K562 (cell line): ENCODE results near the gene TPO. TPM values are rescaled to one million over a fixed set of nuclear protein-coding genes. Genes with fewer than 3 reads are reported as not detected.

Experiments used
- ATAC-seq: fragments of 200-7000 bp; cut with Tn5 transposase; 3 replicates; pipeline ENCODE4 v1.9.1; 2020; ENCODE audit warnings: moderate library complexity
- BruUV-seq: library from RNA; stranded (reverse); fragments of 400-500 nt; replicated peaks from 2 replicates; lab custom pipeline; 2021; lab: Mats Ljungman, UMichigan
- CTCF ChIA-PET: fragments of 300-600 bp; formaldehyde crosslinking; extraction: SDS; loops from one replicate; lab custom pipeline; 2021; ENCODE audit warnings: low intra/inter-chr PET ratio; lab: Yijun Ruan, JAX
- POLR2A ChIA-PET: fragments of 300-600, 350-650 bp; sonication (Branson Sonifier 250); formaldehyde crosslinking; extraction: SDS; loops from one replicate; lab custom pipeline; 2021; ENCODE audit warnings: antibody characterized with exemption, inconsistent platforms; lab: Yijun Ruan, JAX
- DNase-seq, 4 experiments: peaks; one replicate each; pipeline versions ENCODE4 v3.0.0 to v3.0.0-alpha.2; 2011 to 2018; ENCODE audit warnings: low spot score in 3 of 4, mixed read lengths in 3 of 4; ENCODE audit errors: extremely low read depth in 1 of 4
- FAIRE-seq: peaks from 2 replicates; lab custom pipeline; 2011; peaks lifted over from hg19 to GRCh38; lab: Jason Lieb, UNC
- H2AFZ ChIP-seq: 2 replicates; pipeline ENCODE4 v1.6.0; 2011; ENCODE audit warnings: low read depth, low read length, control low read depth, inconsistent platforms
- H3K27ac ChIP-seq: fragments of 200-600 bp; 3 replicates; pipeline ENCODE4 v1.8.0; 2011; ENCODE audit warnings: low read depth, mild to moderate bottlenecking, control low read depth, inconsistent platforms, low read length, moderate library complexity, mixed read lengths; ENCODE audit errors: extremely low read depth
- H3K27me3 ChIP-seq, 2 experiments: fragments of 300-600 bp in 1 of 2; 2 replicates in 1 of 2; 3 replicates in 1 of 2; pipeline versions ENCODE4 v1.6.0 to v1.8.0; 2011; ENCODE audit warnings: inconsistent platforms in 2 of 2, low read length in 2 of 2, mild to moderate bottlenecking in 1 of 2, mixed read lengths in 1 of 2, moderate library complexity in 1 of 2; ENCODE audit not compliant: control insufficient read depth in 2 of 2, insufficient read depth in 2 of 2
- H3K36me3 ChIP-seq: fragments of 300-600 bp; 3 replicates; pipeline ENCODE4 v1.8.0; 2011; ENCODE audit warnings: mild to moderate bottlenecking, low read length, inconsistent platforms; ENCODE audit not compliant: control insufficient read depth, insufficient read depth
- H3K4me1 ChIP-seq, 2 experiments: fragments of 200-600 bp in 1 of 2; replicated peaks in 1 of 2; 2 replicates in 1 of 2; 3 replicates in 1 of 2; pipeline versions ENCODE4 v1.5.1 to v1.8.0; 2011; ENCODE audit warnings: inconsistent platforms in 2 of 2, low read length in 2 of 2, mild to moderate bottlenecking in 1 of 2, mixed read lengths in 1 of 2, moderate library complexity in 1 of 2; ENCODE audit not compliant: control insufficient read depth in 2 of 2, insufficient read depth in 2 of 2
- H3K4me2 ChIP-seq: 2 replicates; pipeline ENCODE4 v1.6.1; 2011; ENCODE audit warnings: low read length, control low read depth, inconsistent platforms, mixed read lengths; ENCODE audit not compliant: insufficient read depth
- H3K4me3 ChIP-seq: fragments of 200-600 bp; sonication (generic), shearing (Covaris generic); 2 replicates; pipeline ENCODE4 v1.5.1; 2016; ENCODE audit warnings: control low read depth, inconsistent platforms
- H3K79me2 ChIP-seq: fragments of 200-600 bp; 3 replicates; pipeline ENCODE4 v1.8.0; 2011; ENCODE audit warnings: low read length, inconsistent platforms; ENCODE audit not compliant: control insufficient read depth, insufficient read depth
- H3K9ac ChIP-seq, 2 experiments: 2 replicates each; pipeline versions ENCODE4 v1.6.0 to v1.6.1; 2011; ENCODE audit warnings: low read depth in 2 of 2, low read length in 2 of 2, control low read depth in 1 of 2, inconsistent platforms in 1 of 2, mild to moderate bottlenecking in 1 of 2, mixed read lengths in 1 of 2; ENCODE audit not compliant: insufficient read depth in 1 of 2
- H3K9me1 ChIP-seq: one replicate; pipeline ENCODE4 v1.6.0; 2011; ENCODE audit warnings: inconsistent platforms, mild to moderate bottlenecking, low read length, moderate library complexity; ENCODE audit not compliant: control insufficient read depth, insufficient read depth
- H3K9me3 ChIP-seq: replicated peaks from 2 replicates; pipeline ENCODE4 v1.5.1; 2011; ENCODE audit warnings: low read depth, low read length, inconsistent platforms; ENCODE audit not compliant: control insufficient read depth, insufficient read depth
- H4K20me1 ChIP-seq: replicated peaks from 2 replicates; pipeline ENCODE4 v1.6.1; 2011; ENCODE audit warnings: low read length, inconsistent platforms, mixed read lengths; ENCODE audit not compliant: control insufficient read depth, insufficient read depth
- AFF4 ChIP-seq: sonication (generic); formaldehyde crosslinking; IDR thresholded peaks from 2 replicates; pipeline ENCODE4 v1.8.0; 2023; ENCODE audit warnings: mild to moderate bottlenecking, missing genetic modification reagents
- ATF6 ChIP-seq: sonication (generic); formaldehyde crosslinking; IDR thresholded peaks from 2 replicates; pipeline ENCODE4 v1.4.0; 2020; ENCODE audit warnings: mild to moderate bottlenecking, missing genetic modification reagents
- CAMTA2 ChIP-seq: fragments of 250-450 bp; sonication (Bioruptor Pico); conservative IDR thresholded peaks from 2 replicates; pipeline ENCODE4 v1.5.1; 2022
- CCAR2 ChIP-seq: fragments of 200-400 bp; formaldehyde crosslinking; IDR thresholded peaks from 2 replicates; pipeline ENCODE4 v1.6.1; 2017; ENCODE audit warnings: mild to moderate bottlenecking, low read depth, low read length
- E2F8 ChIP-seq: fragments of 450-650 bp; IDR thresholded peaks from 2 replicates; pipeline ENCODE4 v1.7.1; 2018; ENCODE audit warnings: mild to moderate bottlenecking, low read depth; ENCODE audit not compliant: partially characterized antibody
- EP300 ChIP-seq: IDR thresholded peaks from 2 replicates; pipeline ENCODE4 v1.6.1; 2012; ENCODE audit warnings: low read length, improper control_type of control experiment
- KHSRP ChIP-seq: fragments of 450-650 bp; IDR thresholded peaks from 2 replicates; pipeline ENCODE4 v1.6.1; 2017
- NFRKB ChIP-seq: fragments of 450-650 bp; IDR thresholded peaks from 2 replicates; pipeline ENCODE4 v1.6.1; 2016; ENCODE audit warnings: low read depth
- NR2C2 ChIP-seq, 2 experiments: fragments of 200-800 bp in 1 of 2; sonication (Bioruptor generic) in 1 of 2; sonication (generic) in 1 of 2; formaldehyde crosslinking in 1 of 2; IDR thresholded peaks; 2 replicates each; pipeline versions ENCODE4 v1.6.1 to v1.8.0; 2016 to 2022; ENCODE audit warnings: mild to moderate bottlenecking in 1 of 2, missing compliant biosample characterization in 1 of 2, missing genetic modification characterization in 1 of 2, missing genetic modification reagents in 1 of 2
- RUNX1 ChIP-seq: sonication (generic); IDR thresholded peaks from 2 replicates; pipeline ENCODE4 v1.6.1; 2016; ENCODE audit warnings: antibody characterized with exemption, low read depth
- SAFB2 ChIP-seq: fragments of 200-400 bp; formaldehyde crosslinking; IDR thresholded peaks from 2 replicates; pipeline ENCODE4 v1.6.1; 2018; ENCODE audit warnings: borderline replicate concordance, low read length, low read depth, moderate library complexity; ENCODE audit not compliant: severe bottlenecking
- ZNF232 ChIP-seq: sonication (generic); formaldehyde crosslinking; IDR thresholded peaks from 2 replicates; pipeline ENCODE4 v1.8.0; 2022; ENCODE audit warnings: mild to moderate bottlenecking, missing genetic modification reagents
- WGBS: fragments of 100-300 bp; shearing (Covaris generic); methylation state at CpG from one replicate; pipeline ENCODE4 v1.1.6; 2016; ENCODE audit warnings: low coverage, mixed read lengths; ENCODE audit not compliant: insufficient coverage; ENCODE audit errors: missing lambda C conversion rate; 5-methylcytosine and 5-hydroxymethylcytosine counted together
- in situ Hi-C: fragments of 300-500 bp; cut with MboI; formaldehyde crosslinking; loops from 4 replicates; pipeline ENCODE4 v1.15.0; 2018; ENCODE audit warnings: inconsistent platforms, mixed read lengths
- intact Hi-C: fragments of 100-400 bp; cut with micrococcal nuclease; formaldehyde crosslinking; loops from 2 replicates; pipeline ENCODE4 v1.14.2; 2022
- polyA plus RNA-seq, 8 experiments: library from polyadenylated mRNA; depleted of rRNA in 4 of 8; stranded (reverse) in 5 of 8; unstranded in 3 of 8; fragments of >200 nt; fragmentation: Nextera tagmentation in 2 of 8; fragmentation: Illumina TruSeq in 1 of 8; extraction: Ambion mirVana in 2 of 8; extraction: Trizol in 1 of 8; gene quantifications; 2 replicates each; pipeline versions ENCODE4 v1.2.1 to v1.2.3, GENCODE V29; 2011 to 2014; ENCODE audit warnings: inconsistent platforms in 1 of 8, missing spikeins in 1 of 8
- total RNA-seq, 7 experiments: library from RNA; depleted of rRNA in 6 of 7; stranded (reverse); fragments of >200 nt in 6 of 7; fragmentation: Illumina TruSeq in 2 of 7; extraction: Trizol in 2 of 7; gene quantifications; 2 replicates each; pipeline versions ENCODE4 v1.2.1 to v1.2.3, GENCODE V29; 2011 to 2021; ENCODE audit warnings: low replicate concordance in 1 of 7

The TPO gene
- total and polyA plus RNA-seq, 9 of the 15 experiments (the other 6 are each of a cell fraction or from before 2014, with no cell fraction given): not detected

GRCh38 chr2:1590596-1591460 lies 177.6 kb downstream of the TPO start:
- no peaks in the 10 kb centered on the region for H3K79me2 ChIP-seq
- no peaks in the 10 kb centered on the region for H3K36me3 ChIP-seq
- intact Hi-C loops (loop anchor here (5.0 kb wide), 1 partner anchor 176 kb away; no protein-coding TSS in a partner anchor), in situ Hi-C loops (no loop called here)
- H4K20me1 ChIP-seq: no peaks in the 10 kb centered on the region
- no peak overlapping the region for H3K4me3 ChIP-seq
- ATAC-seq (no peak), DNase-seq (no peak), FAIRE-seq (no peak)
- H3K27ac ChIP-seq: no peak overlapping the region
- H3K4me1 ChIP-seq: no peaks in the 10 kb centered on the region; a peak in 1 of 5 replicates
- under 1% methylated on average over 18 of the region's 18 CpGs for WGBS
- H3K4me2 ChIP-seq: no peak overlapping the region
- H3K9ac ChIP-seq: no peak overlapping the region
- H3K9me1 ChIP-seq: no peaks in the 10 kb centered on the region
- no peak overlapping the region for H2AFZ ChIP-seq
- POLR2A ChIA-PET: interaction anchor here (0.6 kb wide), 1 partner anchor 128 kb away, joined by 4 read pairs; no protein-coding TSS in a partner anchor
- CTCF ChIA-PET: no interaction called here
- peaks cover 4% of the 10 kb centered on the region for H3K9me3 ChIP-seq
- BruUV-seq: no TSS peak
- peaks cover 0 to 24% of the 10 kb centered on the region in 2 experiments; a peak in 2 of 5 replicates for H3K27me3 ChIP-seq
- TF ChIP-seq E2F8: no peak
- no peak for TF ChIP-seq ATF6 (CRISPR knock-in tag)
- no peak for TF ChIP-seq SAFB2
- no peak for TF ChIP-seq AFF4
- no peak for TF ChIP-seq RUNX1
- TF ChIP-seq NFRKB: no peak
- no peak for TF ChIP-seq CCAR2
- TF ChIP-seq CAMTA2: no peak
- TF ChIP-seq NR2C2 (CRISPR knock-in tag; IDR thresholded peaks at IDR 0.05): no peak
- TF ChIP-seq NR2C2 (tag; IDR thresholded peaks at IDR 0.05): no peak
- TF ChIP-seq EP300: no peak
- TF ChIP-seq KHSRP: no peak
- TF ChIP-seq ZNF232: no peak
